Measurements from ENCODE around the gene MS4A13.
"Not testable (repeated sequence)": the region's sequence is repeated elsewhere in the genome, so short reads cannot be mapped to it uniquely, and the experiment has no call there.

Gene MS4A13

GRCh38 chr11:60500276-60500910, 14.8 kb upstream of the MS4A13 start:
- Histone ChIP-seq H3K9me3 (ENCODE audit: control insufficient read depth in 5 of 5, low read length in 5 of 5) (no peaks in the 10 kb centered on the region), H3K36me3 (ENCODE audit: control insufficient read depth in 5 of 5, insufficient read depth in 5 of 5, low read length in 5 of 5) (no peaks in the 10 kb centered on the region), H3K27me3 (ENCODE audit: control insufficient read depth in 5 of 5, insufficient read depth in 4 of 5, low read length in 5 of 5) (no peaks in the 10 kb centered on the region), H3K4me1 (ENCODE audit: control insufficient read depth in 5 of 5, insufficient read depth in 5 of 5, low read length in 5 of 5) (no peaks in the 10 kb centered on the region), H3K27ac (ENCODE audit: low read depth, low read length) (no peak overlapping the region), H3K4me3 (ENCODE audit: low read depth in 1 of 5, low read length in 5 of 5) (no peak overlapping the region), H3K9ac (ENCODE audit: low read length in 5 of 5) (no peak overlapping the region)

GRCh38 chr11:60502221-60502775, 12.9 kb upstream of the MS4A13 start:
- Histone ChIP-seq H3K9ac (ENCODE audit: low read length in 5 of 5) (no peak overlapping the region), H3K4me1 (ENCODE audit: control insufficient read depth in 5 of 5, insufficient read depth in 5 of 5, low read length in 5 of 5) (no peaks in the 10 kb centered on the region), H3K4me3 (ENCODE audit: low read depth in 1 of 5, low read length in 5 of 5) (no peak overlapping the region), H3K27me3 (ENCODE audit: control insufficient read depth in 5 of 5, insufficient read depth in 4 of 5, low read length in 5 of 5) (no peaks in the 10 kb centered on the region), H3K27ac (ENCODE audit: low read depth, low read length) (no peak overlapping the region), H3K36me3 (ENCODE audit: control insufficient read depth in 5 of 5, insufficient read depth in 5 of 5, low read length in 5 of 5) (no peaks in the 10 kb centered on the region), H3K9me3 (ENCODE audit: control insufficient read depth in 5 of 5, low read length in 5 of 5) (no peaks in the 10 kb centered on the region)

GRCh38 chr11:60504219-60504905, 10.8 kb upstream of the MS4A13 start:
- Histone ChIP-seq H3K9ac (ENCODE audit: low read length in 5 of 5) (no peak overlapping the region), H3K27me3 (ENCODE audit: control insufficient read depth in 5 of 5, insufficient read depth in 4 of 5, low read length in 5 of 5) (no peaks in the 10 kb centered on the region), H3K27ac (ENCODE audit: low read depth, low read length) (no peak overlapping the region), H3K4me3 (ENCODE audit: low read depth in 1 of 5, low read length in 5 of 5) (no peak overlapping the region), H3K9me3 (ENCODE audit: control insufficient read depth in 5 of 5, low read length in 5 of 5) (no peaks in the 10 kb centered on the region), H3K36me3 (ENCODE audit: control insufficient read depth in 5 of 5, insufficient read depth in 5 of 5, low read length in 5 of 5) (no peaks in the 10 kb centered on the region), H3K4me1 (ENCODE audit: control insufficient read depth in 5 of 5, insufficient read depth in 5 of 5, low read length in 5 of 5) (no peaks in the 10 kb centered on the region)

- not testable (repeated sequence) for H3K36me3 ChIP-seq (ENCODE audit: control insufficient read depth in 5 of 5, insufficient read depth in 5 of 5, low read length in 5 of 5); H3K9ac ChIP-seq (ENCODE audit: low read length in 5 of 5); H3K27ac ChIP-seq (ENCODE audit: low read depth, low read length); H3K9me3 ChIP-seq (ENCODE audit: control insufficient read depth in 5 of 5, low read length in 5 of 5); H3K4me3 ChIP-seq (ENCODE audit: low read depth in 1 of 5, low read length in 5 of 5); H3K27me3 ChIP-seq (ENCODE audit: control insufficient read depth in 5 of 5, insufficient read depth in 4 of 5, low read length in 5 of 5); H3K4me1 ChIP-seq (ENCODE audit: control insufficient read depth in 5 of 5, insufficient read depth in 5 of 5, low read length in 5 of 5)
Observed at GRCh38 chr11:60509609-60510008, 5.6 kb upstream of the MS4A13 start.

- not testable (repeated sequence) for H3K9ac ChIP-seq (ENCODE audit: low read length in 5 of 5); H3K9me3 ChIP-seq (ENCODE audit: control insufficient read depth in 5 of 5, low read length in 5 of 5); H3K27ac ChIP-seq (ENCODE audit: low read depth, low read length); H3K36me3 ChIP-seq (ENCODE audit: control insufficient read depth in 5 of 5, insufficient read depth in 5 of 5, low read length in 5 of 5); H3K4me1 ChIP-seq (ENCODE audit: control insufficient read depth in 5 of 5, insufficient read depth in 5 of 5, low read length in 5 of 5); H3K27me3 ChIP-seq (ENCODE audit: control insufficient read depth in 5 of 5, insufficient read depth in 4 of 5, low read length in 5 of 5); H3K4me3 ChIP-seq (ENCODE audit: low read depth in 1 of 5, low read length in 5 of 5)
Observed at GRCh38 chr11:60510209-60510608, 5.0 kb upstream of the MS4A13 start.

- H3K9me3 ChIP-seq (ENCODE audit: control insufficient read depth in 5 of 5, low read length in 5 of 5) = no peaks in the 10 kb centered on the region
- no peaks in the 10 kb centered on the region for H3K36me3 ChIP-seq (ENCODE audit: control insufficient read depth in 5 of 5, insufficient read depth in 5 of 5, low read length in 5 of 5)
- H3K27me3 ChIP-seq (ENCODE audit: control insufficient read depth in 5 of 5, insufficient read depth in 4 of 5, low read length in 5 of 5) = no peaks in the 10 kb centered on the region
- no peak overlapping the region for H3K27ac ChIP-seq (ENCODE audit: low read depth, low read length)
- H3K4me3 ChIP-seq (ENCODE audit: low read depth in 1 of 5, low read length in 5 of 5) = no peak overlapping the region
- peaks cover 0 to 2% (median 0%) of the 10 kb centered on the region in 5 donors for H3K4me1 ChIP-seq (ENCODE audit: control insufficient read depth in 5 of 5, insufficient read depth in 5 of 5, low read length in 5 of 5)
- H3K9ac ChIP-seq (ENCODE audit: low read length in 5 of 5) = no peak overlapping the region
Observed at GRCh38 chr11:60511393-60511792, 3.8 kb upstream of the MS4A13 start.

- Histone ChIP-seq H3K4me1 (ENCODE audit: control insufficient read depth in 5 of 5, insufficient read depth in 5 of 5, low read length in 5 of 5) (peaks cover 0 to 2% (median 0%) of the 10 kb centered on the region in 5 donors), H3K36me3 (ENCODE audit: control insufficient read depth in 5 of 5, insufficient read depth in 5 of 5, low read length in 5 of 5) (no peaks in the 10 kb centered on the region), H3K27me3 (ENCODE audit: control insufficient read depth in 5 of 5, insufficient read depth in 4 of 5, low read length in 5 of 5) (no peaks in the 10 kb centered on the region), H3K27ac (ENCODE audit: low read depth, low read length) (no peak overlapping the region), H3K4me3 (ENCODE audit: low read depth in 1 of 5, low read length in 5 of 5) (no peak overlapping the region), H3K9me3 (ENCODE audit: control insufficient read depth in 5 of 5, low read length in 5 of 5) (no peaks in the 10 kb centered on the region), H3K9ac (ENCODE audit: low read length in 5 of 5) (no peak overlapping the region)
Observed at GRCh38 chr11:60512651-60513225, 2.5 kb upstream of the MS4A13 start.

GRCh38 chr11:60513496-60514460, 1.4 kb upstream of the MS4A13 start:
- Histone ChIP-seq H3K27me3 (ENCODE audit: control insufficient read depth in 5 of 5, insufficient read depth in 4 of 5, low read length in 5 of 5) (no peaks in the 10 kb centered on the region), H3K27ac (ENCODE audit: low read depth, low read length) (no peak overlapping the region), H3K36me3 (ENCODE audit: control insufficient read depth in 5 of 5, insufficient read depth in 5 of 5, low read length in 5 of 5) (no peaks in the 10 kb centered on the region), H3K9ac (ENCODE audit: low read length in 5 of 5) (no peak overlapping the region), H3K9me3 (ENCODE audit: control insufficient read depth in 5 of 5, low read length in 5 of 5) (no peaks in the 10 kb centered on the region), H3K4me1 (ENCODE audit: control insufficient read depth in 5 of 5, insufficient read depth in 5 of 5, low read length in 5 of 5) (peaks cover 0 to 2% (median 0%) of the 10 kb centered on the region in 5 donors), H3K4me3 (ENCODE audit: low read depth in 1 of 5, low read length in 5 of 5) (no peak overlapping the region)

- Histone ChIP-seq H3K27me3 (ENCODE audit: control insufficient read depth in 5 of 5, insufficient read depth in 4 of 5, low read length in 5 of 5) (no peaks in the 10 kb centered on the region), H3K9me3 (ENCODE audit: control insufficient read depth in 5 of 5, low read length in 5 of 5) (no peaks in the 10 kb centered on the region), H3K36me3 (ENCODE audit: control insufficient read depth in 5 of 5, insufficient read depth in 5 of 5, low read length in 5 of 5) (no peaks in the 10 kb centered on the region), H3K4me3 (ENCODE audit: low read depth in 1 of 5, low read length in 5 of 5) (no peak overlapping the region), H3K9ac (ENCODE audit: low read length in 5 of 5) (no peak overlapping the region), H3K27ac (ENCODE audit: low read depth, low read length) (no peak overlapping the region), H3K4me1 (ENCODE audit: control insufficient read depth in 5 of 5, insufficient read depth in 5 of 5, low read length in 5 of 5) (no peaks in the 10 kb centered on the region)
Observed at GRCh38 chr11:60528465-60528864, 13.3 kb downstream of the MS4A13 start.
